Measurements from ENCODE around the gene ARIH2.

The ARIH2 gene

DNA sequence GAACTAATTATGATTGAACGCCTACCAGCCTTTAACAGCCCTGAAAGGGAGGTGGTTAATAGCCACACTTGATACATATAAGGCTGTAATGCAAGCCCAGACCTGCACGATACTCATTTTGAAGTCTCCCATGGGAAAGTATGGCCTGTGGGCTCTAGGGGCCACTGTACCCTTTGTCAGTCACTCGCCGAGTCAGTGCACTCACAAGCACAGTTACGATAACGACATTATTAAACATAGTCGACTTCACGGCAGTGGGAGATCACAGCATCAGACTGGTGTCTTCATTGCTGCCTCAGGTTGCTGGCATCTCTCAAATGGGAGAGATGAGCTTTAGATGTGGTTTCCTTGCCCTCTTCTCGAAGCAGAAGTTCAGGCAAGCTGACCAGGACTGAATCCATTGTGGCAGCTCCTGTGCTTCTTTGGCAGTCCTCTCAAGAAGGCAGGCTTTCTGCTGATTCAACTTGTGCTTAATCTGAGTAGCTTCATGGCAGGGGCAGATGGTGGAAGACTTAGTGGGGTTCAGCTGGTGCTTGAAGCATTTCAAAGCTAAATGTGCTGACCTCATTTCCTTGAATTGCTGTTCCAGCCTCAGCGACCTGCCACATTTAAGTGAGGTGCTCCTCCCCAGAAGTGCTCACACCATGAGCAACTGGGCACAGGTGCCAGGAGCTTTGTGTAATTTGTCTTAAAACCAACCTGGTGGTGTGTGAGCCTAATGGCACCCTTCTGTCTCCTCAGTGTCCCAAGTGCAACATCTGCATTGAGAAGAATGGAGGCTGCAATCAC is 55.6 kb downstream of the ARIH2 start:
- no peak for DNase-seq

GRCh38 chr3:48979451-48979850 is 60.8 kb downstream of the ARIH2 start:
- DNase-seq, result no peak

GRCh38 chr3:48980295-48980694 is 61.7 kb downstream of the ARIH2 start:
- DNase-seq, result no peak

- DNase-seq, result no peak
Observed at GRCh38 chr3:48982016-48982415, 63.4 kb downstream of the ARIH2 start.

DNA sequence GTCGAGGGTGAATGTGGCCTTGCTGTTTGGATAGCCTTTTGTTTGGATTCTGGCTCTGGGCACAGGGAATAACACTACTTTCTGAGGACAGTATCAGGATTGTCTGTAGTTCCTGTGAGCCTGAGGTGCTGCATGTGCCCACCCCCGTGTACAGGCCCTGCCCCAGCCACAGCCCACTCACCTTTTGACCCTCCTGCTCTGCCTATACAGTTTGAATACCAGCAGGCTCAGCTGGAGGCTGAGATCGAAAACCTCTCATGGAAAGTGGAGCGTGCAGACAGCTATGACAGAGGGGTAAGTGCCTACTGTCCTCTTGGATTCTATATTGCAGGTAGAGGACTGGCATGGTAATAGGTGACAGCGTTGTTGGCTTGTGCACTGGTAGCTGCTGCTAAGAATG is 64.0 kb downstream of the ARIH2 start:
- DNase-seq, result no peak

GRCh38 chr3:48983096-48983495 is 64.5 kb downstream of the ARIH2 start:
- DNase-seq, result no peak

DNA sequence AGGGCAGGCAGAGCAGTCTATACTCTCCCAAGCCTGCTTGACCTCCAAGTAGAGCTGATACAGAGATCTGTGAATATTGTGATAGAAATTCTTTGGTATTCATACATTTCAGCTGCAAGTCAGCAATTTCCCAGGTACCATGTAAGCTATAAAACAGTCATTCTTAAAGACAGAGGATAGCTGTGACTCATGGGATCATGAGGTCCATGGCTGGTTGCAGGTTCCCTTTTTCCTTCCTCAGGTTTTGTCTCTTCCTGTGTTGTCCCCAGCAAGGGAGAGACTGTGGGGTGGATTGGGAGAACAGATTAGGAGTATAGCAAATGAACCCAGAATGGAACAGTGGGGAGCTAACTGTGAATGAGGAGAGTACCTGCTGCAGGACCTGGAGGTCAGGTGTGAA is 66.0 kb downstream of the ARIH2 start:
- no peak for DNase-seq

- no peak for DNase-seq
Observed at GRCh38 chr3:48985831-48986376, 67.3 kb downstream of the ARIH2 start.

- no peak for DNase-seq
Observed at GRCh38 chr3:48989126-48989795, 70.6 kb downstream of the ARIH2 start.

- DNase-seq, result peak; percentile 62 to 79
Observed at GRCh38 chr3:48989796-48990635, 71.4 kb downstream of the ARIH2 start, which contains the start of gene P4HTM. P4HTM (plus strand) TSS chr3:48990241; CDS start chr3:48990257, 16 bp downstream.

GRCh38 chr3:48990636-48991469 is 72.2 kb downstream of the ARIH2 start:
- no peak for DNase-seq

GRCh38 chr3:48991851-48992545 is 73.4 kb downstream of the ARIH2 start:
- no peak for DNase-seq

DNA sequence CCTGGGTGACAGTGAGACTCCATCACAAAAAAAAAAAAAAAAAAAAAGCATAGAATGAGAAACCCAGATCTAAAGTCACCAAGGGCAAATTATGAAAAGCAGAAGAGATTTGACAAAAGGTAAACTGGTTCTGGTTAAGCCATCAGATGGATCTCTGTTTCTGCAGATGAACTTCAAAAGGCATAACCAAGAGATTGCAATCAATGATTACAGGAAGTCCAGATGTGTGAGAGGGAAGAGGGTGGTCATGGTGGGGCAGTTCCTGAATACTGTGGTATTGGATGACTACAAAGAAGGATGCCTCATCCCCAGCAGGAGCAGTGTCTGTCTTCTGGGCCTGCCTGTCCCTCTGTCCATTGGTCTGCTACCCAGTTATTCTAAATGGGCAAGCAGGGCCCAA is 75.2 kb downstream of the ARIH2 start:
- DNase-seq, result no peak

DNA sequence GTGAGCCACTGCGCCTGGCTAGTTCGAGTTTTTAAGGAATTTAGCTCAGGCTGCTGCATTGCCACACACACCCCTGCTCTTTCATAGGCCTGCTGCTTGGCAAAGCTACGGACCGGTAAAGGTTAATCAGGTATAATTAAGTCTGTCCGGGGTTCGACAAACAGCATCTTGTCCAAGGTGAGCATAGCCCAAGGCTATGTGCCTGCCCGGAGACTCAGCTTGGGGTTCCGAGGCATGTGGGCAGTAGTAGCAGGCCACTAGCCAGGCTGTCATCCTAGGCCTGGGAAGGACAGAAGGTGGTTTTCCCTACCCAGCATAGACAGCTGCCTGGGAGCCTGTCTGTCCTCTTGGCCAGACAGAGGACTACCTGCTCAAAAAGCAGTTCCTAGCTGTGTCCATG is 78.0 kb downstream of the ARIH2 start:
- no peak for DNase-seq

DNA sequence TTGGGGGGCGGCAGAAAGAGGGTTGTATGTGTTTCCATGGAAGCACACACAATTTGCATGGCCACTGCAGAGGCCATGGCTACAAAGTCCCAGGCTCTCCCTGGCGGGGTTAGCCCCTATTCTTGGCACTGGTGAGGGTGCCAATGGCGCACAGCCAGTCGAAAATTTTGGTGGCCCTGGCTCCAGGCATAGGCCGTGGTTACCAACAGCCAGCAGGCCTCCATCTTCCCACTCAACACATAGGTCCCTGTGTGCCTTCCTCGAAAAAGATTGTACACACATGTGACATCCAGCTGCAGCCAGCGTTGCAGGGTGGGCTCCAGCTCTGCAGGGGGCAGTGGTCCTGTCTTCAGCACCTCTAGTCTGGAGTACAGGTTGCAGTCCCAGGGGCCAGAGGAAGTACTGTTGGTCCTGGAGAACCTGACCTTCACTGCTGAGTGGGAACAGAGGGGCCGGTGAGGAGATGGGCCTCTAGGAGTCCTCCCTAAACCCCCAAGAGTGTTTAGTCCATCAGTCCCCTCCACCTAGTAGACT is 78.5 kb downstream of the ARIH2 start:
- no peak for DNase-seq

DNA sequence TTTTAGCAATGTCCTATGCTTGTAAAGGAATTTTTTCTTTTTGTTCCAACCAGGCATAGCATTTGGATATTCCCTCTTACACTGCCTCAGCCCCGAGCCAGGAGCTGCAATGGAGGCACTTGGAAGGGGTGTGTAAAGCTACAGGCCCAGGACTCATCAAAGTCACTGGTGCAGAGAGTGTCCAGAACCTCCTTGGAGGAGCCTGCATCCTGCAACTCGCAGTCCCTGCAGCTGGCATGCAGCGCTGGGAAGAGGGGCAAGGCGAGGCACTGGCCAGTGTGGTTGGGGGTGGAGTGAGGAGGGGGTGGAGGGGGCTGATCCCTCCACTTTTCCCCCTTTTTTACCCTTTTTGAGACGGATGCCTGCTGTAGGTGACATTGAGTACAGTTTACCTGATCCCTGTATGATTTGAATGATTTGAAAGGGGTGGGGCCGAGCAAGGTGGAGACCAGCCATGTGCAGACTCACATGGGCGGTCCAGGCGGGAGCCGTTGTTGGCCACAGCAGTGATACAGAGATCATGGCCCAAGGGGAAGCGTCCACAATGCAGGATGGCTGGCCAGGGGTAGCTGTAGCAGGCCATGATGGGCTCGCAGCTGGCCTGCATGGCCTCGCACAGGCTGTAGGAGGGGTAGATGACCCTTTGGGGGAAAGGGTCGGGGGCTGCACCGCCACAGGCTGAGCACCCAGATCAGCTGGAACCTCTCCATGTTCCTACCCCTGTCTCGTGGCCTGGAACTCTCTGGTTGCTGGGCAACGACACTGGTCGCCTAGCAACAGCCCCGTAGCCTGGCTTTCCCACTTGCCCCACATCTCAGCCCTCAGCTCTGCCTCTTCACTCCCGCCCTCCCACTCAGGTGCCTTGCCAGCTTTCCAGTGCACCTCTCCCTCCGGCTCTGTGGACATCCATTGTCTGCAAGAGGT is 79.3 kb downstream of the ARIH2 start:
- DNase-seq, result no peak

DNA sequence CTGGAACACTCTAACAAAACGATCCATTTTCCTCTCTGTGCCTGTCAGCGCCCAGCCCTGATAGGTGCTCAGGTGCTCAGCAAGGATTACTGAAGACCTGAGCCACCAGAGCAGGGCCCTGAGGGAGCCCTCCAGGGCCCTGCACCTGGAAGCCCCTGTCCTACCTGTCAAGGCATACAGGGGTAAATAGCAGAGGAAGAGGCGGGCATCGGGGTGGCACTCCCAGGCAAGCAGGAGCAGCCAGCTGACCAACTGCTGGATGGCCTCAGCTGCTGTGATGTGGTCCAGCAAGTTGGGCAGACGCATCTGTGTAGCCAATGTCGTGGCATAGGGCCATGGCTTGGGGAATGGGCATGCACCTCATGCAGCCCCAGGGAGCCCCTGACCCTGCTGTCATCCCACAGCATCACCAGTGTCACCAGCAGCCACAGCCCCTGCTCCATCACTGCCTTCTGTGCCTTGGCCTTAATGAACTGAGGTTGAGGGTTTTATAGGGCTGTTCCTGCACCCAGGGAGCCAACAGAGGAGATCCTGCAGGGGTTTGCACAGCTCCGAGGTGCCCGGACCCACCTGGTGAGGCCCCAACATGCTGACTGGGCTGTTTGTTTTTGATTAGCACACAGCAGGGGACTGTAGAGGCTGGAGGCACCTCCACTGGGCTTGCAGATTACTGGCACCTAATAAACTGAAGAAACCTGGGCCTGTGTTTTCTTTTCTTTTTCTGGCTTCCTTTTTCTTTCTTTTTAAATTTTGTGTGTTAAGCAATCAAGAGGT is 80.6 kb downstream of the ARIH2 start:
- DNase-seq, result no peak

GRCh38 chr3:49001155-49001554 is 82.5 kb downstream of the ARIH2 start:
- DNase-seq, result no peak

Measured in SW 1271 (cell line).